CD4-positive, alpha-beta T cell (primary cell): ENCODE results near the gene EXD2. TPM values are rescaled to one million over a fixed set of nuclear protein-coding genes. Genes with fewer than 3 reads are reported as not detected.

Experiments
- ATAC-seq: fragments of 200-7000 bp; cut with Tn5 transposase; one replicate; pipeline ENCODE4 v1.10.0; 2022; ENCODE audit warnings: mild to moderate bottlenecking; ENCODE audit not compliant: poor library complexity
- CTCF ChIA-PET: fragments of 350-600 bp; sonication (Branson Sonifier 250); formaldehyde crosslinking; loops from one replicate; lab custom pipeline; 2021; ENCODE audit warnings: antibody characterized with exemption, inconsistent platforms; lab: Charles Lee
- POLR2A ChIA-PET: fragments of 350-600 bp; sonication (Branson Sonifier 250); formaldehyde crosslinking; loops from one replicate; lab custom pipeline; 2021; ENCODE audit warnings: antibody characterized with exemption, inconsistent platforms; lab: Charles Lee
- DNase-seq, 14 experiments: peaks; one replicate each; pipeline ENCODE4 v3.0.0-alpha.2; 2013 to 2020; ENCODE audit warnings: mixed read lengths in 2 of 14
- H3K27ac ChIP-seq, 2 donors: one replicate each; pipeline versions ENCODE4 v1.5.1 to v1.7.0; 2013; ENCODE audit warnings: low read length in 2 of 2, low read depth in 1 of 2, mild to moderate bottlenecking in 1 of 2
- H3K27me3 ChIP-seq, 2 experiments: 1 replicate in 1 of 2; 2 replicates in 1 of 2; pipeline versions ENCODE4 v1.6.1 to v1.7.0; 2013; ENCODE audit warnings: low read length in 2 of 2, control low read depth in 1 of 2, mild to moderate bottlenecking in 1 of 2, moderate library complexity in 1 of 2; ENCODE audit not compliant: insufficient read depth in 2 of 2, control insufficient read depth in 1 of 2
- H3K36me3 ChIP-seq: one replicate; pipeline ENCODE4 v1.6.1; 2013; ENCODE audit warnings: low read length, control low read depth; ENCODE audit not compliant: insufficient read depth
- H3K4me1 ChIP-seq: one replicate; pipeline ENCODE4 v1.6.1; 2013; ENCODE audit warnings: low read length, control low read depth; ENCODE audit not compliant: insufficient read depth
- H3K4me3 ChIP-seq: one replicate; pipeline ENCODE4 v1.5.1; 2013; ENCODE audit warnings: mild to moderate bottlenecking, low read length, moderate library complexity
- H3K9me3 ChIP-seq, 2 experiments: 1 replicate in 1 of 2; 2 replicates in 1 of 2; pipeline versions ENCODE4 v1.6.1 to v1.7.0; 2013; ENCODE audit warnings: low read length in 2 of 2, mild to moderate bottlenecking in 2 of 2, control low read depth in 1 of 2, moderate library complexity in 1 of 2; ENCODE audit not compliant: control insufficient read depth in 1 of 2, insufficient read depth in 1 of 2
- H3K27ac Mint-ChIP-seq: one replicate; pipeline ENCODE4 v1.8.0; 2020; ENCODE audit warnings: mixed read lengths
- H3K27me3 Mint-ChIP-seq: one replicate; pipeline ENCODE4 v1.8.0; 2021; ENCODE audit warnings: mixed read lengths
- H3K36me3 Mint-ChIP-seq: one replicate; pipeline ENCODE4 v1.8.0; 2021; ENCODE audit warnings: low read depth, mixed read lengths
- H3K4me1 Mint-ChIP-seq: one replicate; pipeline ENCODE4 v1.8.0; 2021; ENCODE audit warnings: low read depth, mixed read lengths
- H3K4me3 Mint-ChIP-seq: one replicate; pipeline ENCODE4 v1.8.0; 2020; ENCODE audit warnings: mild to moderate bottlenecking, mixed read lengths
- H3K9me3 Mint-ChIP-seq: one replicate; pipeline ENCODE4 v1.8.0; 2020; ENCODE audit warnings: mixed read lengths
- CTCF ChIP-seq: fragments of 200-600 bp; IDR thresholded peaks from one replicate; pipeline ENCODE4 v1.8.0; 2022; ENCODE audit warnings: antibody characterized with exemption, mild to moderate bottlenecking
- intact Hi-C, 2 experiments: fragments of 100-400 bp; cut with DNase I in 1 of 2; cut with micrococcal nuclease in 1 of 2; formaldehyde crosslinking; loops; one replicate each; pipeline versions ENCODE4 v1.15.1 to v1.9.0; 2023 to 2025; cut with DNase I, micrococcal nuclease
- total RNA-seq, 174 experiments: library from RNA in 2 of 174; stranded (reverse) in 2 of 174; gene quantifications; one replicate each; pipeline ENCODE4 v1.2.3 and lab custom pipeline; 2021 to 2026

The EXD2 gene
- total RNA-seq, 2 experiments from 2014 or later = 6.6 to 7.0 TPM

- CTCF ChIA-PET = interaction anchor here (5.8 kb wide), 1 partner anchor 18 kb away, joined by 62 read pairs; no protein-coding TSS in a partner anchor
- Mint-ChIP-seq H3K9me3 (no peaks in the 10 kb centered on the region), H3K36me3 (peaks cover 69% of the 10 kb centered on the region), H3K4me1 (peaks cover 67% of the 10 kb centered on the region), H3K27ac (peak overlapping the region; percentile 28), H3K4me3 (peak overlapping the region; percentile 98), H3K27me3 (no peaks in the 10 kb centered on the region)
- Histone ChIP-seq H3K9me3 (no peaks in the 10 kb centered on the region), H3K4me1 (peaks cover 35% of the 10 kb centered on the region), H3K4me3 (no peak overlapping the region), H3K27ac (no peak overlapping the region), H3K36me3 (peaks cover 19% of the 10 kb centered on the region), H3K27me3 (no peaks in the 10 kb centered on the region)
- intact Hi-C loops = loop anchor here (2.0 to 10.0 kb wide), 9 partner anchors 21 to 1787 kb away; partner anchors contain the start of genes ACTN1 (in 1 of the 2), COX16 (in 1 of the 2), EIF2S1 (in 1 of the 2) and RAD51B (in 1 of the 2)
- no peak for ATAC-seq
- no peak for DNase-seq
- POLR2A ChIA-PET = interaction anchor here (0.8 to 5.9 kb wide), 5 partner anchors 17 to 249 kb away, joined by 3 to 52 read pairs (median 8); partner anchors contain the start of genes ERH, EXD2 and SLC39A9
- no peak for TF ChIP-seq CTCF
These were observed 41.6 kb upstream of the EXD2 start for GRCh38 chr14:69149461-69150244.

- Histone ChIP-seq H3K4me1 (peaks cover 30% of the 10 kb centered on the region), H3K27me3 (no peaks in the 10 kb centered on the region), H3K27ac (peak overlapping the region; percentile 75 to 82), H3K4me3 (peak overlapping the region; percentile 98), H3K9me3 (no peaks in the 10 kb centered on the region), H3K36me3 (peaks cover 13% of the 10 kb centered on the region)
- Mint-ChIP-seq H3K27ac (peak overlapping the region; percentile 94), H3K4me3 (peak overlapping the region; percentile 98), H3K4me1 (peaks cover 52% of the 10 kb centered on the region), H3K36me3 (peaks cover 58% of the 10 kb centered on the region), H3K9me3 (no peaks in the 10 kb centered on the region), H3K27me3 (no peaks in the 10 kb centered on the region)
- intact Hi-C loops = loop anchor here (1.0 to 10.0 kb wide), 12 partner anchors 23 to 1789 kb away; partner anchors contain the start of genes ERH (in 2 of the 2), EXD2 (in 2 of the 2), SLC39A9 (in 2 of the 2) and ACTN1 (in 1 of the 2)
- ChIA-PET POLR2A (interaction anchor here (0.6 to 5.9 kb wide), 10 partner anchors 14 to 1832 kb away, joined by 3 to 52 read pairs (median 4); partner anchors contain the start of genes ATP6V1D, EIF2S1, ERH and EXD2), CTCF (interaction anchor here (0.6 to 5.8 kb wide), 14 partner anchors 9 to 1207 kb away, joined by 3 to 62 read pairs (median 4); partner anchors contain the start of genes ERH, EXD2 and SLC39A9)
- TF ChIP-seq CTCF = peak; percentile 59
- ATAC-seq (peak; percentile 23), DNase-seq (peak; percentile 55 to 91 (median 69))
These were observed 39.7 kb upstream of the EXD2 start for GRCh38 chr14:69151458-69152180.
